ENCODE results near the gene SLC35A3. TPM values are rescaled to one million over a fixed set of nuclear protein-coding genes. Genes with fewer than 3 reads are reported as not detected.

SLC35A3 gene
- total RNA-seq, 4 donors from 2014 or later = 17.1 to 37.8 (median 23.2) TPM

DNA sequence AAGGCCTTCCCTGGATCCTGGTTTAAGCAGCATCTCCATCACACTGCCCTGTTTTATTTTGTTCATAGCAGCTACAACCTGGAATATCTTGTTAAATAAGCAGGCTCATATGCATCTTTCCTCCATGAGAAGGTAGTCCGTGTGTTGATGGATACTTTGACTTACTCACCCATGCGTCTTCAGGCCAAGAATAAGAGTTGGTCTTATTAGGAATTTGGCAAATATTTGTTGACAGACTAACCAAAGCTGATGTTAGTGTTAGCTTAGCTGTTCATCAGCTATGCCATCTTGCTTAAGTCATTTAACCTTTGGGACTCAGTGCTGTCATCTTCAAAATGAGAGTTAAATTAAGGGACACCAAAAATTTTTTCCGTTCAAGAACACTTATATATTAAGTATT is 103.7 kb downstream of the SLC35A3 start:
- no peak for TF ChIP-seq POLR2A (IDR thresholded peaks at IDR 0.05)
- TF ChIP-seq POLR2AphosphoS5 (IDR thresholded peaks at IDR 0.05) = no peak
- TF ChIP-seq, protein P1, sequence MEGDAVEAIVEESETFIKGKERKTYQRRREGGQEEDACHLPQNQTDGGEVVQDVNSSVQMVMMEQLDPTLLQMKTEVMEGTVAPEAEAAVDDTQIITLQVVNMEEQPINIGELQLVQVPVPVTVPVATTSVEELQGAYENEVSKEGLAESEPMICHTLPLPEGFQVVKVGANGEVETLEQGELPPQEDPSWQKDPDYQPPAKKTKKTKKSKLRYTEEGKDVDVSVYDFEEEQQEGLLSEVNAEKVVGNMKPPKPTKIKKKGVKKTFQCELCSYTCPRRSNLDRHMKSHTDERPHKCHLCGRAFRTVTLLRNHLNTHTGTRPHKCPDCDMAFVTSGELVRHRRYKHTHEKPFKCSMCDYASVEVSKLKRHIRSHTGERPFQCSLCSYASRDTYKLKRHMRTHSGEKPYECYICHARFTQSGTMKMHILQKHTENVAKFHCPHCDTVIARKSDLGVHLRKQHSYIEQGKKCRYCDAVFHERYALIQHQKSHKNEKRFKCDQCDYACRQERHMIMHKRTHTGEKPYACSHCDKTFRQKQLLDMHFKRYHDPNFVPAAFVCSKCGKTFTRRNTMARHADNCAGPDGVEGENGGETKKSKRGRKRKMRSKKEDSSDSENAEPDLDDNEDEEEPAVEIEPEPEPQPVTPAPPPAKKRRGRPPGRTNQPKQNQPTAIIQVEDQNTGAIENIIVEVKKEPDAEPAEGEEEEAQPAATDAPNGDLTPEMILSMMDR (IDR thresholded peaks at IDR 0.05) = no peak
- no peak for TF ChIP-seq EP300 (IDR thresholded peaks at IDR 0.05)
- H3K27me3 ChIP-seq = no peaks in the 10 kb centered on the region
- ATAC-seq = no peak
- H3K36me3 ChIP-seq = peaks cover 2 to 81% of the 10 kb centered on the region in 2 donors
- no peaks in the 10 kb centered on the region for H3K4me1 ChIP-seq
- H3K27ac ChIP-seq = no peak overlapping the region
- H3K4me3 ChIP-seq = no peak overlapping the region
- H3K9me3 ChIP-seq = no peaks in the 10 kb centered on the region
- 84 to 94% methylated on average over 2 to 3 of the region's 3 CpGs for WGBS, 2 donors (ENCODE audit: low coverage in 1 of 2)

DNA sequence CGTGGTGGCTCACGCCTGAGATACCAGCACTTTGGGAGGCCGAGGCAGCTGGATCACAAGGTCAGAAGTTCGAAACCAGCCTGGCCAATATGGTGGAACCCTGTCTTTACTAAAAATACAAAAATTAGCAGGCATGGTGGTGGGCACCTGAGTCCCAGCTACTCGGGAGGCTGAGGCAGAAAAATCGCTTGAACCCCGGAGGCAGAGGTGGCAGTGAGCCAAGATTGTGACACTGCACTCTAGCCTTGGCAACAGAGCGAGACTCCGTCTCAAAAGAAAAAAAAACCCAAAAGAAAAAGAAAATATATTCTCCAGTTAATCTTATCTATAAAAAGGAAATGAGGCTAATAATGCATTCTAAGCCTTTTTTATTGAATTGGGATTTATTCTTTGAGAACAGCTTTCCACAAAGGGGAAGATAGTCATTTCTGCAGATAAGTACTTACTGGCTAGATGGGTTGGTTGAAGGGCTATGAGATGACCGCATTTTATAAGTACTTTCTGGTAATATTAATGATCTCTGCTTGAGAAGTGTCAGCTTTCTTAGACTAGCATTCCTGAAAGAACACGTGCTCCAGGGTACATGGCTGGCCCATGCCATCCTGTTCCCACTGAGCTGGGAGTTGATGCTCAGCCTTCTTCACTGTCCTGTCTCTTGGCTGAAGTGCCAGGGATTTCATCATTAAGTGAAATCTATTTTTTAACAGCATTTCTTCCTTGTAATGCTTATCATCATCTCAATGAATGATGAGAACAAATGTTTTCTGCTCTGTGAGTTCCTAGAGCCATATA is 105.0 kb downstream of the SLC35A3 start:
- Histone ChIP-seq H3K9me3 (no peaks in the 10 kb centered on the region), H3K4me3 (no peak overlapping the region), H3K4me1 (no peaks in the 10 kb centered on the region), H3K27ac (no peak overlapping the region), H3K36me3 (peaks cover 2 to 81% of the 10 kb centered on the region in 2 donors), H3K27me3 (no peaks in the 10 kb centered on the region)
- TF ChIP-seq POLR2AphosphoS5 (IDR thresholded peaks at IDR 0.05) = no peak
- no peak for TF ChIP-seq POLR2A (IDR thresholded peaks at IDR 0.05)
- WGBS, 2 donors (ENCODE audit: low coverage in 1 of 2) = 79 to 80% methylated on average over 9 of the region's 11 CpGs
- no peak for ATAC-seq

GRCh38 chr1:100075773-100076172 is 106.0 kb downstream of the SLC35A3 start:
- no peak for TF ChIP-seq POLR2A (IDR thresholded peaks at IDR 0.05)
- TF ChIP-seq POLR2AphosphoS5 (IDR thresholded peaks at IDR 0.05) = no peak
- no peak for TF ChIP-seq EP300 (IDR thresholded peaks at IDR 0.05)
- TF ChIP-seq, protein P1 (IDR thresholded peaks at IDR 0.05) = no peak
- H3K4me3 ChIP-seq = no peak overlapping the region
- no peaks in the 10 kb centered on the region for H3K9me3 ChIP-seq
- ATAC-seq = no peak
- H3K36me3 ChIP-seq = peaks cover 2 to 78% of the 10 kb centered on the region in 2 donors
- 71 to 100% methylated on average over 2 to 3 of the region's 3 CpGs for WGBS, 2 donors (ENCODE audit: low coverage in 1 of 2)
- no peak overlapping the region for H3K27ac ChIP-seq
- H3K27me3 ChIP-seq = no peaks in the 10 kb centered on the region
- H3K4me1 ChIP-seq = no peaks in the 10 kb centered on the region

DNA sequence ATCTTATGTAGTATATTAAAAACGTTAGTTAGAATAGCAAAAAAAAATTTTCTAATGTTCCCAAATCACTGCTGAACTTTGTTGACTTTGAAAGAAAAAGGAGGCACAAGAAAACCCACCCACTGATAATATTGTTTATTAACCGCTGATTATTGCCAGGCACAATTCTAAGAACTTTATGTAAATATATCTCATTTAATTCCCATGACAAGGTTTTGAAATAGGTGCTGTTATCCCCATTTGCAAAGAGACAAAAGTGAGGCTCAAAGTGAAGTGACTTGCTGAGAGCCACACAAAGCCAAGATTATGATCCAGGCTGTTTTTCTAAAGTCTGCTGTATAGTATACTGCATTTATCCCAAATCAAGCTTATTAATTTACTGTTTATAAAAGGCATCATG is 106.5 kb downstream of the SLC35A3 start:
- TF ChIP-seq EP300 (IDR thresholded peaks at IDR 0.05) = no peak
- TF ChIP-seq, protein P1 (IDR thresholded peaks at IDR 0.05) = no peak
- no peak for TF ChIP-seq POLR2A (IDR thresholded peaks at IDR 0.05)
- TF ChIP-seq POLR2AphosphoS5 (IDR thresholded peaks at IDR 0.05) = no peak
- Histone ChIP-seq H3K4me3 (no peak overlapping the region), H3K4me1 (peaks cover 0 to 4% (median 0%) of the 10 kb centered on the region in 3 donors), H3K27ac (no peak overlapping the region), H3K9me3 (no peaks in the 10 kb centered on the region), H3K27me3 (no peaks in the 10 kb centered on the region), H3K36me3 (peaks cover 2 to 78% of the 10 kb centered on the region in 2 donors)
- ATAC-seq = no peak
- 68 to 71% methylated on average over 2 of the region's 2 CpGs for WGBS, 2 donors (ENCODE audit: low coverage in 1 of 2)

GRCh38 chr1:100076744-100077143 is 106.9 kb downstream of the SLC35A3 start:
- Histone ChIP-seq H3K36me3 (peaks cover under 1 to 77% of the 10 kb centered on the region in 2 donors), H3K27me3 (no peaks in the 10 kb centered on the region), H3K4me1 (peaks cover 0 to 8% (median 0%) of the 10 kb centered on the region in 3 donors), H3K4me3 (no peak overlapping the region), H3K9me3 (no peaks in the 10 kb centered on the region), H3K27ac (no peak overlapping the region)
- no peak for ATAC-seq
- no peak for TF ChIP-seq POLR2A (IDR thresholded peaks at IDR 0.05)
- no peak for TF ChIP-seq EP300 (IDR thresholded peaks at IDR 0.05)
- no peak for TF ChIP-seq POLR2AphosphoS5 (IDR thresholded peaks at IDR 0.05)
- TF ChIP-seq, protein P1 (IDR thresholded peaks at IDR 0.05) = no peak

Data from gastroesophageal sphincter (tissue), 4 donors.